HG03175 (cell line): Measurements from ENCODE around the gene STRBP.
"Not testable (repeated sequence)": the region's sequence is repeated elsewhere in the genome, so short reads cannot be mapped to it uniquely, and the experiment has no call there.

Source experiments
- ATAC-seq: cut with Tn5 transposase; IDR thresholded peaks from one replicate; pipeline ENCODE4 v1.9.1; 2021; ENCODE audit warnings: mild to moderate bottlenecking, moderate library complexity; ENCODE audit not compliant: unreplicated experiment

Gene STRBP

GRCh38 chr9:123251324-123251723, 17.1 kb downstream of the STRBP start:
- no peak for ATAC-seq

- no peak for ATAC-seq
Measured at GRCh38 chr9:123250504-123250903, 17.9 kb downstream of the STRBP start.

- not testable (repeated sequence) for ATAC-seq
Measured at GRCh38 chr9:123249162-123249561, 19.2 kb downstream of the STRBP start.

- no peak for ATAC-seq
Measured at GRCh38 chr9:123248630-123249029, 19.8 kb downstream of the STRBP start.

- no peak for ATAC-seq
Measured at GRCh38 chr9:123246534-123246933, 21.9 kb downstream of the STRBP start.

- ATAC-seq = no peak
Measured at GRCh38 chr9:123239726-123240125, 28.7 kb downstream of the STRBP start.

- ATAC-seq = no peak
Measured at GRCh38 chr9:123238365-123238764, 30.0 kb downstream of the STRBP start.

- ATAC-seq = no peak
Measured at GRCh38 chr9:123237220-123237619, 31.2 kb downstream of the STRBP start.

GRCh38 chr9:123235448-123235847, 32.9 kb downstream of the STRBP start:
- ATAC-seq = no peak

- ATAC-seq = peak; percentile 66
Measured at GRCh38 chr9:123234853-123235252, 33.5 kb downstream of the STRBP start.

GRCh38 chr9:123232332-123232731, 36.1 kb downstream of the STRBP start:
- ATAC-seq = no peak

- no peak for ATAC-seq
Measured at GRCh38 chr9:123231421-123231820, 37.0 kb downstream of the STRBP start.

- no peak for ATAC-seq
Measured at GRCh38 chr9:123228967-123229366, 39.4 kb downstream of the STRBP start.

- no peak for ATAC-seq
Measured at GRCh38 chr9:123225995-123226394, 42.4 kb downstream of the STRBP start.

- peak; percentile 94 for ATAC-seq
Measured at GRCh38 chr9:123225374-123225813, 43.0 kb downstream of the STRBP start.

- no peak for ATAC-seq
Measured at GRCh38 chr9:123220127-123220526, 48.3 kb downstream of the STRBP start.

GRCh38 chr9:123218831-123219230, 49.6 kb downstream of the STRBP start:
- ATAC-seq = no peak

- no peak for ATAC-seq
Measured at GRCh38 chr9:123217128-123217654, 51.2 kb downstream of the STRBP start.

GRCh38 chr9:123216251-123216797, 52.1 kb downstream of the STRBP start:
- ATAC-seq = no peak

GRCh38 chr9:123211081-123211480, 57.3 kb downstream of the STRBP start:
- no peak for ATAC-seq

- no peak for ATAC-seq
Measured at GRCh38 chr9:123208626-123209174, 59.7 kb downstream of the STRBP start.

- ATAC-seq = no peak
Measured at GRCh38 chr9:123206065-123206464, 62.3 kb downstream of the STRBP start.

GRCh38 chr9:123201083-123201482, 67.3 kb downstream of the STRBP start:
- ATAC-seq = no peak
